Activated CD4-positive, alpha-beta T cell treated with anti-CD3 and anti-CD28 coated beads, Interleukin-2, amount 50 U/mL, for 4 hours (primary cell): ENCODE results near the gene ATP6V0E1.
A peak's percentile ranks its signal among the peaks of the same experiment; 100 is the strongest.
"Not testable (repeated sequence)": the region's sequence is repeated elsewhere in the genome, so short reads cannot be mapped to it uniquely, and the experiment has no call there.

ENCODE experiments used
- DNase-seq, 2 experiments: peaks; one replicate each; pipeline ENCODE4 v3.0.0-alpha.2; 2020

Gene ATP6V0E1

DNA sequence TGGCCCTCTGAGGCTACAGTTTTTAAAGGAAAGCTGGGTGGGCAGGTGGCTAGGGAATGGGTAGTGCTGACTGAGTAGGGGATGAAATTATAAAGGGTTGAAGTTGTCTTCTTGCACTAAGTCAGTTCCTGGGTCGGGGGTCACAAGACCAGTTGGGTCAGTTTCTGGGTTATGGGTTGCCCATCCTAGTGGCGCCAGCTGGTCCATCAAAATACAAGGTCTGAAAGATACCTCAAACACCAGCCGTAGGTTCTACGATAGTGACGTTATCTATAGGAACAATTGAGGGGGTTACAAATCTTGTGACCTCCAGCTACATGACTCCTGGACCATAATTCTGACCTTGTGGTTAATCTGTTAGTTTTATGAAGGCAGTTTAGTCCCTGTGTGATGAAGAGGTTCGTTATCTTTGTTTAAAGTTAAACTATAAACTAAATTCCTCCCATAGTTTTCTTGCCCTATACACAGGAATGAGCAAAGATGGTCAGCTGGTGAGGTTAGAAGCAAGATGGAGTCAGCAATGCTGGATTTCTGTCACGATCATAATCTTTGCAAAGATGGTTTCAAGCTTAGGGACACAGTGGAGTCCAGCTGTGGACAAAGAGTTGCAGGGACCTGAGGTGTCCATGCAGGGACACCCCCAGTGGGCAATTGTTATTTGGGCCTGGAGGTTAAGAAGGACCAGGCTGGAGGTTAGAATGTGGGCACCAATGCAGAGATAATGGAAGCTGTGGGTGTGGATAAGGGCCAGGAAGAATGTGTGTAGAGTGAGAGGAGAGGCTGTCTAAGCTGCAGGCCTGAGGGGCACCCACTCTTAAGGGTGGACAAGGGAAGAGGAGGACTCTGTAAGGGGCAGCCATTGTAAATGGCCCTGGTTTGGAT is 58.6 kb downstream of the ATP6V0E1 start:
- no peak for DNase-seq

- no peak for DNase-seq
Measured at GRCh38 chr5:173042763-173043107, 59.2 kb downstream of the ATP6V0E1 start.

GRCh38 chr5:173045474-173045873 is 61.9 kb downstream of the ATP6V0E1 start:
- no peak for DNase-seq

GRCh38 chr5:173047096-173047837 is 63.7 kb downstream of the ATP6V0E1 start:
- DNase-seq: not testable (repeated sequence)

DNA sequence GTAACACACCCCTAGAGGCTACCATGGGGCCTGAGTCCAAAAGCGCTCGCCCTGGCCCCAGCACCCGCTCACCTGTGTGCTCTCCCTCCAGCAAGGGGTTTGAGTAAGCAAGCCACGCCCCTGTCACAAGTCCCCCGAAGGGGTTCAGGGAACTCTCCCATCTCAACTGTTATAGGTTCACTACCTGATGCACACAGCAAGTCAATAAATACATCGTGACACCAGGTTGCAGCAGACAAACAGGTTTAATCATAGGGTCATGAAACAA is 64.2 kb downstream of the ATP6V0E1 start:
- no peak for DNase-seq

DNA sequence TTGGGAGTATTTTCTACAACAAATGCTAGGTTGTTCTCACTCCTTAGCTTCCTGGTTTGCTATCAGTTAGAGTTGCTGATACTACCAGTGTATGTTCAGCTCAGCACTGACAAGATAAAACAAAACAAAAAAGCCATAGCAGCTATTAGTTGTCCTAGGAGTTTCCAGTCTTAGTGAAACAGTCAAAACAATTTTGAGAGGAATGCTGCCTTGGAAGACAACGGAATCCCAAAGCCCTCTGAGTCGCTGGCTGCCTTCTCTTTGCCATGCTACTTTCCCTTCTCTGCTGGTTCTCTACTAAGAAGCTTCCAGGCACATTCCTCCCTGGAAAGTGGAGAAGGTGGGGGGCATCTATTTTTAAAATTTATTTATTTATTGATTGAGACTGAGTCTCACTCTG is 67.2 kb downstream of the ATP6V0E1 start:
- no peak for DNase-seq

DNA sequence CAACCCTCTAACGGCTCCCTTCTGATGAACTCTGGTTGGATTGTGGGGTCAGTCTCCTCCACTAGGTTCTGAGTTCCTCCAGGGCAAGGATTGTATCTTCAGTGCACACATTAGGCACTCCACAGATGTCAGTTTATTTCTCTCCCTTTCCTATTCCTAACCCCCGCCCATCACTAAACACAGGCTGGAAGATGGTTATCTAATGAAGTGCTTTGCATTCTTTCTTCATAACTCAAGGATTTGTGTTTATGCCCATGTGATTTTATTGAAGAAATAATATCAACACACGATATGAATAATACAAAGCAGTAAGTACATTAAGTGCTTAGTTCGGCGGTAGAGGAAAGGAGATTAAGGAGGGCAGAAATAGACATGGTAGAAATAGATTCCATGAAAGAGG is 68.2 kb downstream of the ATP6V0E1 start:
- no peak for DNase-seq

DNA sequence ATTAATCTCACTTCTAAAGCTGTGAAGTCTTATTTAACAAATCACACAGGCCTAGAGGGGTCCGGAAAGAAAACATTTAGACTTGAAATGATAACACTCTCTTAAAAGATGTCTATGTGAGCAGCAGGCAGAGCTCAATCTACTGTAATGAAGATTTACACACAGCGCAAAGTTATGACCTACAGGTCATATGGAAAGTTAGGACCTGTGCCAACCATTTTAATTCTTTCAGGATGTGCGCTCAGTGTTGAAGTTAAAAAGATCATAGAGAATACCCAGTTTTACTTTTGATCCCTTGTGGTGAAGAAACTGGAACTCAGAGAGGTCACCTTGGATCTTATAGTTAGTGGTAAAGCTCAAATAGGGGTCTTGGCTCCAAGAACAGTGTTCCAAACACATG is 69.5 kb downstream of the ATP6V0E1 start:
- no peak for DNase-seq

DNA sequence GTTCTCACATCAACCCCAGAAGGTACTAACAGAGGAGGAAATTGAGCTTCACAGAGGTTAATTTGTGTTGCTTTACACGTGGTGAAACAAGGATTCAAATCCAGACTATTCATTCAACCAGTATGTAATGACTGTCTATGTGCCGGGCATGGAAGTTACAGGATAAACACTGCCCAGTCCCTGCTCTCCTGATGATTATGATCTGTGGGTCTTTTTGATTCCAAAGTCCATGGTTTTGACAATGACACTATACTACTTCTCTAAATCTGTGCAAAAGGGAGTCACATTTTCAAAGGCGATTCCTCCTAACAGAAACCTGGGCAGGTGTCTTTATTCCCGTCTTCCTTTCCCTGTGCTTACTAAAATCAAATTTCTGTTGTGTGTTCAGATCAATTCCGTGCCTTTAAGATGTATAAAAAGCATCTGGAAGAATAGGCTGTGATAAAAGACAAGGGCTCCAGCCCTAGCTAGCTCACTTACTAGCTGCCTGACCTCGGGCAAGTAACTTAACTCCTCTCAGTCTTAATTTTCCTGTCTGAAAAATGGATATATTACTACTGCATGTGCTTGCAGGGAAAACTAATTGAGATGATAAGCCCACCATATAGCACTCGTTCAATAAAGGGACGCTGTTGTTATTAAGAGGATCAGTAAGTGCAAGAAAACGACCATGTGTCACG is 71.6 kb downstream of the ATP6V0E1 start:
- DNase-seq: no peak

DNA sequence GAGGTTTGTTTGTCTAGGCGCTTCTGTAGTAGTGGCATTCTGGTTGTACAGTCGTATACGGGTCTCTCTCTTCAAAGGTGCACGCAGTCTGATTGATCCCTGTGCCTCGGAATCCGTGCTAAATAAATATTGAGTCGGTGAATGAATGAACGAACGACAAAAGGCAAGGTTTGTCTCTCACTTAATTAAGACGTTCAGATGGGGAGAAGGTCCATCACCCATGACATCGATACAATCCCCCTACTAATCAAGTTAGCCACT is 72.1 kb downstream of the ATP6V0E1 start:
- DNase-seq: peak in 1 of 2 experiments; percentile 8

GRCh38 chr5:173055983-173056782 is 72.6 kb downstream of the ATP6V0E1 start, which contains the start of gene CREBRF:
TSS of gene CREBRF (plus strand) at chr5:173056352. CDS start at chr5:173080776, 24,424 bp downstream.
- peak; percentile 97 to 98 for DNase-seq

- peak; percentile 83 to 86 for DNase-seq
Measured at GRCh38 chr5:173056783-173057061, 73.2 kb downstream of the ATP6V0E1 start.

DNA sequence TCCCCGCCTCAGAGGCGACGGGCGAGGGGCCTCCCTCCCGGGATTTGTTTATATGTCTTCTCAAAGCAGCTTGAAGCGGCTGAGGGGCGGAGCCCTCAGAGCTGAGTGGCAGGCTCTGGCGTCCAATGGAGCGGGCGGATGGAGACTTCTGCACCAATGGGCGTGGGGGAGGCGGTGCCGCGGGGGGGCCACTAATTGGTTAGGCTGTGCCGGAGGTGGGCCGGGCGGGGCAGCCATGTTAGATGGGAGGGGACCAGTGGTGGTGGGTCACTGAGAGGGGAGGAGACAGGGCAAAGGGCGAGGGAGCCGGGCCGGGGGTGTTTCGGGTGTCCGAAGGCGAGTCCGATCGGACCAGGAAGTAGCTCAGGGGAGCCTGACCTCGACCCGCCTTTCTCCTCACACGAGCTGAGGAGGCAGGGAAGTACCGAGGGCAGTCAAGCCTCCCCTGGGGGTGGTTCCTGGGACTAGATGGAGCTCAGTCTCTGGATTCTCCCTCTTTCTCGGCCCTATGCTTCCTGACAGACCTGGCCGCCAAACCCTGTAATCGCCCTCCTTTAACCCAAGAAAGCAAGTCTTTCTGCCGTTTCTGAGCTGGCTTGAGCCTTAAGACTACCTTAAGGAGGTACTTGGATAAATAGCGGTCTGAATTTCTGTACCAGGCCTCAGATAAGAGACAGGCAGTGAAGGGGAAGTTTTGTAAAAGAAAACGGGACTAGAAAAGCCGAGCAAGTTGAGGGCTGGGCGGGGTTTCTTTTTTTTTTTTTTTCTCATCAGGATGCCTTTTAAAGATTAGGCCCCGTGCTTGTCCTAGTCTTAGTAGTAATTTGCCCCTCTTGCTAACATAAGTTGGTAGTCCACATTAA is 73.7 kb downstream of the ATP6V0E1 start:
- DNase-seq: peak; percentile 99

- no peak for DNase-seq
Measured at GRCh38 chr5:173062141-173062540, 78.6 kb downstream of the ATP6V0E1 start.

DNA sequence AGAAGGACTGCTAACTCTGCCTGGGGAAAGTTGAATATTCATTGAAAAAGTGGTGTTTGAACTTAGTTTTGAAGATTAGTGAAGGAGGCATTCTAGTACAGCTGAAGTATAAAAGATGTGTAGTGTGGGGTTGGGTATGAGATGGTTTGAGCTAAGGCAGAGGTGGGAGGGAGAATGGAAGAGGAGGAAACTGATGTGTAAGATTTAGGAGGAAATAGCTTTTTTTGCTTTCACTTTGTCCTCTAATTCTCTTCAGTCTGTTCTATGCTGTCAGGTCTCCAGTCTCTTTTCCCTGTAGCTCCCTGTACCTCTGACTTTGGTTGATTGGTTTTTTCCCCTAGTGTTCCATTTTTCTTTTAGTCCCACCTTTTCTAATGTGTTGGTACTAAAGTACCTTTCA is 81.6 kb downstream of the ATP6V0E1 start:
- DNase-seq: no peak

GRCh38 chr5:173069671-173070070 is 86.1 kb downstream of the ATP6V0E1 start:
- DNase-seq: no peak

GRCh38 chr5:173075137-173075843 is 91.7 kb downstream of the ATP6V0E1 start:
- no peak for DNase-seq

DNA sequence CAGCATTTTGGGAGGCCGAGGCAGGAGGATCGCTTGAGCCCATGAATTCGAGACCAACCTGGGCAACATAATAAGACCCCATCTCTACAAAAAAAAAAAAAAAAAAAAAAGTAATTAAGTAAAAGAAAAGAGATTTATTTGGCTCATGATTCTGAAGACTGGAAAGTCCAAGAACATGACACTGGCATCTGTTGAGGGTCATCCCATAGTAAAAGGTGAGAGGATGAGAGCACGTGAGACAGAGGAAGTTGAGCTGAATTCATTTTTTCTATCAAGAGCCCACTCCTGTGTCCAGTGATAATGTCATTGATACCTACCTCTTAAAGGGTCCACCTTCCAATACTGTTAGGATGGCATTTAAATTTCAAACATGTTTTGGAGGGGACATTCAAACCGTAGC is 92.4 kb downstream of the ATP6V0E1 start:
- DNase-seq: no peak

- not testable (repeated sequence) for DNase-seq
Measured at GRCh38 chr5:173076471-173076870, 92.9 kb downstream of the ATP6V0E1 start.

DNA sequence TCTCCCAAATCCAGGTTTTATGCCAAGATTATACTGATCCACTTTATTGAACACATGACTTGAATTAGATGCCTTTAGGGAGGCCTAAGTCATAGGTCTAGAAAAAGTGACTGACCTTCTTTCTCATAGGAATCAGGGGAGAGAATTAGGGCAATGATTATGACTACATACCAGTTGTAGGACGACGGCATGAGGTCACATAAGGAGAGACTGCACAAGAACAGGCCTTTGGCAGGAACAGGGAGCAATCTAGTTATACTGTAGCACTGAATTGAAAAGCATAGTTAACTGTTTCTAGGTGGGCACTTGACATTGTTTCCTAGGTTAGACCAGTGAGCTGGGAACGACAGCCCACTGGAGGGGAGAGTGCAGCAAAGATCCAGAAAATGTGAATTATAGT is 95.3 kb downstream of the ATP6V0E1 start:
- no peak for DNase-seq
